PFSK-1 (cell line): ENCODE results near the gene PLXDC2.

Experiments
- POLR2AphosphoS5 ChIP-seq: IDR thresholded peaks from 2 replicates; pipeline ENCODE4 v1.6.1; 2012; ENCODE audit warnings: low read depth, mild to moderate bottlenecking, control low read depth, low read length, moderate library complexity
- SIN3A ChIP-seq: IDR thresholded peaks from 2 replicates; pipeline ENCODE4 v1.6.1; 2012; ENCODE audit warnings: mild to moderate bottlenecking, low read length, moderate library complexity, borderline replicate concordance; ENCODE audit not compliant: insufficient read depth

DNA sequence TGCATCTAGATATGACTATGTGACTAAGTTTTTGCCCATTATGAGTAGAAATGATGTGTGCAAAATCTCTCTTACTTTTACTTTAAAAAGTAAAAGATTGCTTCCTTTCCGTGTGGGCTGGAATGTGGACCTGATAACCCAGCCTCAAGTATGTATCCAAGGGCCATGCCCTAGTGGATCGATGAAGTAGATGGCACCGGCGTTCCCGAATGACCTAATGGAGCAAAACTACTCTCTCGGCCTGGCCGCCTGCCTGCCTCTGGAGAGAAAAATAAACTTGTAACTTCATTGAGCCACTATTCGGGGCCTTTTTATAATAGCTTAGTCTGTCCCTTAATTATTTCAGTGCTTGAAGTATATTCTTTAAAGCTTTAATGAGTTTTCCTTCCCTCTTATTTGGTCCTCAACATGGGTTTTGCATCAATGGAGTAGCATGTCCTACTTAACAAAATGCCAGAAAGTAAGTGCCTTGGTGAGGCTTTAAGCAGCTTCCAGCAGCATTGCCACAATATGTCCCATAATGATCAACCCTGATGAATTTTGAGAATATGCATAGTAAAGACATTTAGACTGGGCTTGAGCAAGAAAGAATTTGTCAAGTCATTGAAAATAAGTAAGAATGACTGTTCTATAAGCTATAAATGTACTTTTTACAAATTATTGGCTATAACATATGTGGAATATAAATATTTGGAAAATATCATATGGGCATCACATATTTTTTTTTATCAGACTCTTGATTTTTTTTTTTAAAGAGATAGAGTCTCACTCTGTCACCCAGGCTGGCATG, 61.4 kb downstream of the PLXDC2 start:
- TF ChIP-seq POLR2AphosphoS5 (no peak), SIN3A (no peak)
